ENCODE data around the gene CDC42BPG. TPM values are rescaled to one million over a fixed set of nuclear protein-coding genes. Genes with fewer than 3 reads are reported as not detected.
A peak's percentile ranks its signal among the peaks of the same experiment; 100 is the strongest.

CDC42BPG gene
- total and polyA plus RNA-seq, 10 of the 15 experiments (the other 5 are each of a cell fraction or from before 2014, with no cell fraction given): 0.02 to 1.3 (median 0.09) TPM; not detected in 1

GRCh38 chr11:64814712-64815187 lies 29.7 kb downstream of the CDC42BPG start:
- no peaks in the 10 kb centered on the region for H3K36me3 ChIP-seq (ENCODE audit: control insufficient read depth in 2 of 2, insufficient read depth in 2 of 2, low read length in 1 of 2)
- peaks cover 18% of the 10 kb centered on the region for H3K4me1 ChIP-seq (ENCODE audit: control insufficient read depth, insufficient read depth, low read length)
- BruUV-seq (replicated peaks): no TSS peak
- POLR2A ChIA-PET: interaction anchor here (0.6 to 2.0 kb wide), 2 partner anchors 36 to 65 kb away, joined by 3 to 7 read pairs; partner anchors contain the start of gene SF1
- SMC1A ChIA-PET (ENCODE audit: uncharacterized antibody, unreplicated experiment): interaction anchor here (0.6 to 0.9 kb wide), 3 partner anchors 17 to 69 kb away, joined by 3 to 4 read pairs (median 3); no protein-coding TSS in a partner anchor
- intact Hi-C loops (cut with micrococcal nuclease; ENCODE audit: unreplicated experiment) (loop anchor here (2.0 kb wide), 1 partner anchor 72 kb away; no protein-coding TSS in a partner anchor), in situ Hi-C loops (cut with MboI) (no loop called here)
- peak; percentile 96 for FAIRE-seq
- H3K9ac ChIP-seq (ENCODE audit: control insufficient read depth, insufficient read depth, low read length): no peak overlapping the region
- peak; percentile 94 for DNase-seq (ENCODE audit: low read depth, low spot score)
- H3K9me3 ChIP-seq (replicated peaks; ENCODE audit: control insufficient read depth, insufficient read depth, low read length): no peaks in the 10 kb centered on the region
- no peaks in the 10 kb centered on the region for H4K20me1 ChIP-seq (ENCODE audit: control insufficient read depth, insufficient read depth)
- RAD21 ChIA-PET (ENCODE audit: unreplicated experiment): interaction anchor here (1.2 kb wide), 1 partner anchor 33 kb away, joined by 3 read pairs; no protein-coding TSS in a partner anchor
- no peak overlapping the region for H3K27ac ChIP-seq (ENCODE audit: control insufficient read depth, insufficient read depth)
- H3K79me2 ChIP-seq (ENCODE audit: control insufficient read depth, insufficient read depth, low read length): no peaks in the 10 kb centered on the region; the same call in 1 of the 2 replicates
- no peak overlapping the region for H3K4me3 ChIP-seq
- H2AFZ ChIP-seq (ENCODE audit: control insufficient read depth, low read depth, low read length): peak overlapping the region; percentile 10; the same call in 1 of the 2 replicates
- WGBS (ENCODE audit: insufficient coverage, insufficient replicate concordance, low lambda C conversion rate, missing lambda C conversion rate): 0% methylated on average over 7 of the region's 7 CpGs
- CTCF ChIA-PET: interaction anchor here (0.9 to 4.4 kb wide), 4 partner anchors 29 to 198 kb away, joined by 3 to 19 read pairs (median 4); no protein-coding TSS in a partner anchor
- ATAC-seq: peak; percentile 73
- 0 out of 2 replicates have a peak overlapping the region, but pooled peaks have one; percentile 11 for H3K4me2 ChIP-seq (ENCODE audit: control insufficient read depth, insufficient read depth)
- H3K27me3 ChIP-seq (replicated peaks in 1 of 2; ENCODE audit: control insufficient read depth in 2 of 2, insufficient read depth in 2 of 2, low read length in 1 of 2): no peaks in the 10 kb centered on the region
- TF ChIP-seq CHD2 (IDR thresholded peaks at IDR 0.05; ENCODE audit: borderline replicate concordance, low read depth, low read length) (no peak), CUX1 (IDR thresholded peaks at IDR 0.05; ENCODE audit: insufficient replicate concordance, low read depth, low read length) (no peak), BMI1 (IDR thresholded peaks at IDR 0.05; ENCODE audit: borderline replicate concordance) (no peak), MYC (IDR thresholded peaks at IDR 0.05; ENCODE audit: insufficient read depth, insufficient read length, insufficient replicate concordance, low read length, severe bottlenecking) (no peak), YBX1 (IDR thresholded peaks at IDR 0.05) (no peak), BCL3 (IDR thresholded peaks at IDR 0.05; ENCODE audit: borderline replicate concordance, insufficient read depth, low read depth, low read length, poor library complexity, severe bottlenecking) (no peak), SMC3 (IDR thresholded peaks at IDR 0.05; ENCODE audit: borderline replicate concordance, low read length) (no peak), MTA3 (IDR thresholded peaks at IDR 0.05; ENCODE audit: borderline replicate concordance, low read length) (peak; percentile 50; the same call in 1 of the 2 replicates), PAX8 (IDR thresholded peaks at IDR 0.05) (no peak), PML (IDR thresholded peaks at IDR 0.05; ENCODE audit: low read length) (no peak), ZNF622 (IDR thresholded peaks at IDR 0.05) (no peak), IRF4 (IDR thresholded peaks at IDR 0.05; ENCODE audit: low read depth, low read length) (peak; percentile 89; the same call in 1 of the 2 replicates), CEBPB (IDR thresholded peaks at IDR 0.05; ENCODE audit: borderline replicate concordance in 1 of 2, low read depth in 2 of 2, low read length in 2 of 2) (no peak), NFXL1 (IDR thresholded peaks at IDR 0.05; ENCODE audit: borderline replicate concordance) (no peak), ZBTB33 (IDR thresholded peaks at IDR 0.05) (no peak), MYB (IDR thresholded peaks at IDR 0.05; ENCODE audit: borderline replicate concordance, low read depth, low read length) (no peak)
